Retinal pigment epithelial cell (primary cell): ENCODE data around the gene BACH2.

Experiments
- DNase-seq: peaks from one replicate; pipeline ENCODE4 v3.0.0-alpha.2; 2010; ENCODE audit warnings: low read depth
- H3K4me3 ChIP-seq: 2 replicates; pipeline ENCODE4 v1.5.1; 2011; ENCODE audit warnings: mild to moderate bottlenecking, low read length, control low read depth, moderate library complexity
- CTCF ChIP-seq: conservative IDR thresholded peaks from 2 replicates; pipeline ENCODE4 v1.5.1; 2011; ENCODE audit warnings: low read depth, low read length, control low read depth, inconsistent platforms

The BACH2 gene

DNA sequence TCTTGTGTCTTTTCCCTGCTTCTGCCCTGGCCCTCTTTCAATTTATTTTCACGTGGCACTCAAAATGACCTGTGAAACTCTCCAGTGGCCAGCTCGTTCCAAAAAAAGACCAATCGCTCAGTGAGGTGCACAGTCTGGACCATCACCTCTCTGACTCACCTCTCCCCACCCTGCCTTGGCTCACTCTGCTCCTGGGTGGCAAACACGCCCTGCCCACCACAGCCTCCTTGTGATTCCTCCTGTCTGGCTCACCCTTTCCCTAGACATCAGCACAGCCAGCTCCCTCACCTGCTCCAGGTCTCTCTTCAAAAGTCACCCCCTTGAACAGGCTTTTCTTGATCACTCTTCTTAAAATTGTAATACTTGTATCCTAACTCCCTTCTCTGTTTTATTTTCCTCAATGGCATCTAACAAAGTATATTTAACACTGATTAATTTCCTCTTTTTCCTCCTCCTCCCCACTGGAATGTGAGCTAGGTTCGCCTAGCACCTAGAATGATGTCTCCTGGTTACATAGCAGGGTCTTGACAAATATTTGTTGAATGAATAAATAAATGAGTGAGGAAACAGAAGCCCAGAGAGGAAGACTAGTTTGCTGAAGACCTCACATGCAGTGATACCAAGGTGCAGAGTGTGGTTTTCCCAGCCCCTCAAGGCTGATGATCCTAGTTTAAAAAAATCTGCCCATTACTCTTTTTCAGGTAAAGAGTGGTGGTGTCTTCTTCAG is 293.4 kb downstream of the BACH2 start:
- TF ChIP-seq CTCF, result no peak
- no peak for DNase-seq
- no peak overlapping the region for H3K4me3 ChIP-seq

DNA sequence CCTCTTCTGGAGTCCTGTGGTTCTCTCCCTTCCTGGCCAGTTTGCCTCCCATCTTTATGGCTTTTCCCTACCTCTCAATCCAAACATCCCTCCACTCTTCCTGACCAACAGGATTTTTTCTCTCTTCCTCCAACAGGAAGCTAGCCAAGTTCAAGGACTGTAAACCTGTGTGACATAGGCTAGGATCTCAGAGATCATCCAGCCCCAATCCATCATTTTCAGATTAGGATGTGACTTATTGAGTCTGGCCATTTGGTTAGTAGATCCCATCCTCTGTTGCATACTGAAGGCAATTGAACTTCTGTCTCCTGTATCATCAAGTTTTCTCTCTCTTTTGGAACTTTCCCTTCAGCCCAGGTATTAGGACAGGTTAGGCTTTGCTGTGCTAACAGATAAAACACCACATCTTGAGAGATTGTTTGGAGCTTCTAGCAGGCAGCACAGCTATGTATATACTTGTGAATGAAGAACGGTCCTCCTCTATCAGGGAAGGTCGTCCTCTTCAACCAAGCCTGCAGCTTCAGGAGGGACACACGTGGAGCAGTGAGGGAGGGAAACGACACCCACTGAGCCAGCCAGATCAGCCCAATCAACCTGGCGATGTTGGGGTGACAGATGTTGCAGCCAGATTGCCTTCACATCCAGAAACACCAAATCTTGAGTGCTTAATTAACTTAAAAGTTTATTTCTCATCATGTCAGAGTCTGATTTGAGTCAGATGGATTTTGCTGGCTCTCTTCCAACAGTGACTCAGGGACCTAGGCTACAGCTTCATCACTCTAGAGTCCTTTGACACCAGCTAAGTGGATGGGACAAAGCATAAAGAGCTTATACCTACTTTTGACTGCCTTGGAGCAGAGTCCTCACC is 295.5 kb downstream of the BACH2 start:
- H3K4me3 ChIP-seq, result no peak overlapping the region
- no peak for TF ChIP-seq CTCF
- no peak for DNase-seq

GRCh38 chr6:89999945-90000825 is 296.5 kb downstream of the BACH2 start:
- H3K4me3 ChIP-seq, result no peak overlapping the region
- no peak for DNase-seq

GRCh38 chr6:89999154-89999553 is 297.5 kb downstream of the BACH2 start:
- TF ChIP-seq CTCF, result no peak
- DNase-seq, result peak; percentile 83
- H3K4me3 ChIP-seq, result no peak overlapping the region

More at GRCh38 chr6:89999945-90000825, 296.5 kb downstream of the BACH2 start:
- peak; percentile 6 for TF ChIP-seq CTCF

DNA sequence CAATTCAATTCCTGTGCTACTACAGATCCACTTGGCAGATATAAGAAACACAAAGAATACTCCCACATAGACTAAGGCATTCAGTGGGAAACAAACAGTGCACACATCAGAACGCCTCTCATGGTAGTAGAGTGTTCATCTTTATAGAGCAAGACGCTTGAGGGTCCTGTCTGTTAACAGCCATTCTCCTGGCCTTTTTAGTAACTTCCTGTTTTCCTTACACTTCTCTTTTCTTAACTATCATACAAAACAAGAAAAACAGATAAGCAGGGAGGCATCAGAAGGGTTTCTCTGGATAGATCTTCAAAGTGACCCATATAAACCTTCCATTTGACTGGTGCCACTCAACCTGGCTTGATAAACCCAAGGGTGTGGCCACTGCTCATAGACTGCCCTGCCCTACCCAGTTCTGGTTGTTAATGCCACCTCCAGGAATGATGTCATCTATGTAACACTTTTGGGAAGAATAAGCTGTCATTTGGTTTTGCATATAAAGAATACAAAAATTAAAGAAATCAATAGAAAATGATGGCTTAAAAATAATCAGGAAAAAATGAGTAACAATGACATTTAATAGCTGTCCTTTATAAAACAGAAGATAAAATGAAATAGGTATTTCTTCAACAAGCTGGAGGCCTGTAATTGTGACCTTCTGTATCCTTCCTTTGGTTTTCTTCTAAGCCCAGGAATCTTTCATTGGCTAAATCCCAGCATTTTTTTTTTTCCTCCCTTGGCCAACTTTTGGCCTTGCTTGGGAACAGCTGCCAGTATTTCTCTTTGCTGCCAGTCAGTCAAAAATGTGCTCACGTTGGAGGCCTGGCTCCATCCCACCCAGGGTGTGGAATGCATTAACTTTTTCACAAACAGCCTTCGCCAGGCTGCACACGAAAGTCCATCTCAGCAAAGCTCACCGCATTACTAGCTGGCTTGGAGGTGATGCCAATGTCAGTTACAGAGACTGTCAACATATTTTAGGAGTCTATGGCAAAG is 298.9 kb downstream of the BACH2 start:
- no peak for TF ChIP-seq CTCF
- DNase-seq, result peak; percentile 80

DNA sequence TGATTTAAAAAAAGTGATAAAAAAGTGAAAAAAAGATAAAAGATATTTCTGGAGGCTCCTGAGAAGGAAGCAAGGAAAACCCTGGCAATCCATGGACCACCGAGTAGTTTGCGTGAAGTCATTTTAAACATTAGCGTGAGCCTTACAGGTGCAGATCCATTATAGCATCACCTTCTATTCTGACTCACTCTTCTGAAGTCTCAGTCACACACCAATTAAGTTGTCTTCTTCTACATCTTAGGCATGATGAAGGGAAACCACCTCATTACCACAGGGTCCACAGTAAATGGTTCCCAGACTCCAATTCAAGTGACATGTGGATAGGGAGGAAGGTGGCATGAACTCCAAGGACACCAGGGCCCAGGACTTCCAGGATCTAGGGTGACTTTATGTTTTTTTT is 303.2 kb downstream of the BACH2 start:
- DNase-seq, result no peak
- H3K4me3 ChIP-seq, result no peak overlapping the region
- TF ChIP-seq CTCF, result no peak

More for the DNA sequence above, 298.9 kb downstream of the BACH2 start:
- H3K4me3 ChIP-seq, result no peak overlapping the region
